ENCODE results near the gene CTSW. TPM values are rescaled to one million over a fixed set of nuclear protein-coding genes. Genes with fewer than 3 reads are reported as not detected.

Gene CTSW
- total RNA-seq, 1 donor = not detected

- no peak for TF ChIP-seq CTCF (IDR thresholded peaks at IDR 0.05; ENCODE audit: extremely low read depth, low read depth, low read length)
- peaks cover 41% of the 10 kb centered on the region for H3K79me2 ChIP-seq (ENCODE audit: insufficient read depth, low read length)
- peaks cover 46% of the 10 kb centered on the region for H4K20me1 ChIP-seq (ENCODE audit: insufficient read depth, low read length)
- peaks cover 14% of the 10 kb centered on the region for H3K4me1 ChIP-seq (ENCODE audit: insufficient read depth, low read length)
- H3K9me3 ChIP-seq (ENCODE audit: low read depth, low read length) = no peaks in the 10 kb centered on the region
- DNase-seq (ENCODE audit: insufficient read length, low spot score, missing footprints) = peak; percentile 50
- H2AFZ ChIP-seq (ENCODE audit: low read length) = no peak overlapping the region
- no peak overlapping the region for H3K4me2 ChIP-seq (ENCODE audit: insufficient read depth, low read length)
- no peak overlapping the region for H3K27ac ChIP-seq (ENCODE audit: low read depth, low read length)
- H3K36me3 ChIP-seq (ENCODE audit: insufficient read depth, low read length) = peaks cover 58% of the 10 kb centered on the region
- no peaks in the 10 kb centered on the region for H3K27me3 ChIP-seq (ENCODE audit: insufficient read depth, low read length)
- H3K4me3 ChIP-seq (ENCODE audit: insufficient read depth, low read length) = no peak overlapping the region
These were observed 27.7 kb upstream of the CTSW start for GRCh38 chr11:65851811-65852507.

GRCh38 chr11:65852508-65853245, 27.0 kb upstream of the CTSW start:
- Histone ChIP-seq H2AFZ (ENCODE audit: low read length) (no peak overlapping the region), H4K20me1 (ENCODE audit: insufficient read depth, low read length) (peaks cover 51% of the 10 kb centered on the region), H3K27me3 (ENCODE audit: insufficient read depth, low read length) (no peaks in the 10 kb centered on the region), H3K4me2 (ENCODE audit: insufficient read depth, low read length) (no peak overlapping the region), H3K4me3 (ENCODE audit: insufficient read depth, low read length) (no peak overlapping the region), H3K27ac (ENCODE audit: low read depth, low read length) (no peak overlapping the region), H3K36me3 (ENCODE audit: insufficient read depth, low read length) (peaks cover 58% of the 10 kb centered on the region), H3K79me2 (ENCODE audit: insufficient read depth, low read length) (peaks cover 48% of the 10 kb centered on the region), H3K9me3 (ENCODE audit: low read depth, low read length) (no peaks in the 10 kb centered on the region), H3K4me1 (ENCODE audit: insufficient read depth, low read length) (peaks cover 14% of the 10 kb centered on the region)
- peak; percentile 65 for DNase-seq (ENCODE audit: insufficient read length, low spot score, missing footprints)
- no peak for TF ChIP-seq CTCF (IDR thresholded peaks at IDR 0.05; ENCODE audit: extremely low read depth, low read depth, low read length)

GRCh38 chr11:65853246-65853979, 26.2 kb upstream of the CTSW start:
- no peaks in the 10 kb centered on the region for H3K27me3 ChIP-seq (ENCODE audit: insufficient read depth, low read length)
- no peak overlapping the region for H3K27ac ChIP-seq (ENCODE audit: low read depth, low read length)
- peaks cover 58% of the 10 kb centered on the region for H3K36me3 ChIP-seq (ENCODE audit: insufficient read depth, low read length)
- no peak overlapping the region for H3K4me3 ChIP-seq (ENCODE audit: insufficient read depth, low read length)
- H3K9me3 ChIP-seq (ENCODE audit: low read depth, low read length) = no peaks in the 10 kb centered on the region
- peak; percentile 58 for DNase-seq (ENCODE audit: insufficient read length, low spot score, missing footprints)
- TF ChIP-seq CTCF (IDR thresholded peaks at IDR 0.05; ENCODE audit: extremely low read depth, low read depth, low read length) = no peak
- no peak overlapping the region for H3K4me2 ChIP-seq (ENCODE audit: insufficient read depth, low read length)
- peaks cover 16% of the 10 kb centered on the region for H3K4me1 ChIP-seq (ENCODE audit: insufficient read depth, low read length)
- no peak overlapping the region for H2AFZ ChIP-seq (ENCODE audit: low read length)
- peaks cover 51% of the 10 kb centered on the region for H3K79me2 ChIP-seq (ENCODE audit: insufficient read depth, low read length)
- peaks cover 51% of the 10 kb centered on the region for H4K20me1 ChIP-seq (ENCODE audit: insufficient read depth, low read length)

Data from osteoblast (primary cell).